MM.1S (cell line): ENCODE results near the gene MYH14.

Source experiments
- CTCF ChIP-seq: fragments of 300-600 bp; sonication (generic); IDR thresholded peaks from 2 replicates; pipeline ENCODE4 v1.5.1; 2016; ENCODE audit warnings: antibody characterized with exemption, low read length, mixed read lengths
- EZH2phosphoT487 ChIP-seq: fragments of 300-600 bp; sonication (generic); IDR thresholded peaks from 2 replicates; pipeline ENCODE4 v1.6.1; 2018; ENCODE audit warnings: antibody characterized with exemption, low read length

- TF ChIP-seq CTCF (no peak), EZH2phosphoT487 (no peak)
Observed at GRCh38 chr19:50176775-50177174, 26.6 kb upstream of the MYH14 start.
